ENCODE data around the gene WBP4.

DNA sequence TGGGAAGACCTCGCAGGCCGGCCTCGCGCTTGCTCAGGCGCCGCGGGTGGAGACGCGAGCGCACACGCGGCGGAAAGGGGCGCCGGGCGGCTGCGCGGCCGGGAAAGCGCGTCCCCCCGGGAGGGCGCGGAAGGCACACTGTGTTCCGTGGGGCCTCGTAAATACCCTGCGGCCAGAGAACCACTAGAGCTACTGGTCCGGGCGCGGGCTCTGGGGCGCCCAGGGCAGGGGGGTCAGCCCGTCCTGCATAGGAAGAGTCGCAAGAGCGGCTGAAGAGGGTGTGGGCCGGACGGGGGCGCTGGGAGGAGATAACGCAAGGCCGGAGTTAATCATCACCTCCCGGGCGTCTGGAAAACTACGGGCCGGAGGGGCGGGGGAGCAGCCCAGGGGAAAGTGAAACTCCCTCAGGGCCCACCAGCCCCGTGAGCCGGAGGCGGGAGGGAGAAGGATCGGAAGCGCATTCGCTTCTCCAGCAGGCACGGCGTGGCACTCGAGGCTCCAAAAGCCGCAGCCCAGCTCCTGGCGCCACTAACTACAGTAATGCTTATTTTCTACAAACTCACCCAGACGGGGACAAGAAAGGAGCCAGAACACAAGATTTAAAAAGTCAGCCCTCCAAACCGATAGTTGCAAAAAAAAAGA, 1.1 kb upstream of the WBP4 start:
- TF ChIP-seq, protein P1, sequence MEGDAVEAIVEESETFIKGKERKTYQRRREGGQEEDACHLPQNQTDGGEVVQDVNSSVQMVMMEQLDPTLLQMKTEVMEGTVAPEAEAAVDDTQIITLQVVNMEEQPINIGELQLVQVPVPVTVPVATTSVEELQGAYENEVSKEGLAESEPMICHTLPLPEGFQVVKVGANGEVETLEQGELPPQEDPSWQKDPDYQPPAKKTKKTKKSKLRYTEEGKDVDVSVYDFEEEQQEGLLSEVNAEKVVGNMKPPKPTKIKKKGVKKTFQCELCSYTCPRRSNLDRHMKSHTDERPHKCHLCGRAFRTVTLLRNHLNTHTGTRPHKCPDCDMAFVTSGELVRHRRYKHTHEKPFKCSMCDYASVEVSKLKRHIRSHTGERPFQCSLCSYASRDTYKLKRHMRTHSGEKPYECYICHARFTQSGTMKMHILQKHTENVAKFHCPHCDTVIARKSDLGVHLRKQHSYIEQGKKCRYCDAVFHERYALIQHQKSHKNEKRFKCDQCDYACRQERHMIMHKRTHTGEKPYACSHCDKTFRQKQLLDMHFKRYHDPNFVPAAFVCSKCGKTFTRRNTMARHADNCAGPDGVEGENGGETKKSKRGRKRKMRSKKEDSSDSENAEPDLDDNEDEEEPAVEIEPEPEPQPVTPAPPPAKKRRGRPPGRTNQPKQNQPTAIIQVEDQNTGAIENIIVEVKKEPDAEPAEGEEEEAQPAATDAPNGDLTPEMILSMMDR (IDR thresholded peaks at IDR 0.05; ENCODE audit: low read depth, low read length), result peak; percentile 43
- TF ChIP-seq EZH2phosphoT487 (IDR thresholded peaks at IDR 0.05; ENCODE audit: low read depth), result no peak
